ENCODE measurements around the gene ADAM11. TPM values are rescaled to one million over a fixed set of nuclear protein-coding genes. Genes with fewer than 3 reads are reported as not detected.
A peak's percentile ranks its signal among the peaks of the same experiment; 100 is the strongest.

Gene ADAM11
- total RNA-seq, 4 donors from 2014 or later: 0.67 to 1.4 TPM; not detected in 2

DNA sequence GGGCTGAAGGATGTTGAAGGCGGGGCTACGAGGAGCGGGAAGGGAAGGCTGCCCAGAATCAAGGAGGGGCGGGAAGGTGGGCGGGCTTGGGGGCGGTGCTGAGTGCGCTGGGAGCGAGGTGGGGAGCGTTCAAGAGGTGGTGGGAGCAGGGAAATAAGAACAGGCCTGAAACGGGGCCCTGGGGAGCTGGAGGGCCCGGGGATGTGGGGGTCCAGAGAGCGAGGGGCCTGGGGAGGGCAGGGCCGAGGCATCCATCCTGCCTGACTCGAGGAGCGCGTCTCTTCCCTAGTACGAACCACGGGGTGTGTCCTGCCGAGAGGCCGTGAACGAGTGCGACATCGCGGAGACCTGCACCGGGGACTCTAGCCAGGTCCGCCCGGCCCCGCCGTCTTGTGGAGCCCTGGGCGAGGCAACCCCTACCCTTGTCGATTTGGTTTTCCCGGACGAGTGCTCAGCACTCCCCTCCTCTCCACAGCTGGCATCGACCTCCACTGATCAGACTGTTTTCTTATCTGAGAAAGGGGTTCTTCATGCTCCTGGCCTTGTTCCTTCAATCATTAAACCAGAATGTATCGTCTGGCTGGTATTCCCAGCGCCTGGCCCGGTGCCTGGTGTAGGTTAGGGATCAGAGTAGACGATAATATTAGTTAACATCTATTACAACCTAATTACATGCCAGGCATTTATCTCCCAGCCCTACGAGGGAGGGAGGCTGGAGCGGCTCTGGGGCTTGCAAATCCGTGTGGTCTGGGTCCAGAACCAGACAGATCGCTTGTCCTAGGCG, 17.2 kb downstream of the ADAM11 start:
- Histone ChIP-seq H3K36me3 (no peaks in the 10 kb centered on the region), H3K9me3 (no peaks in the 10 kb centered on the region), H3K4me3 (peak overlapping the region; percentile 50 to 74 (median 68)), H3K4me1 (peaks cover 4 to 31% (median 7%) of the 10 kb centered on the region in 4 donors), H3K27me3 (no peaks in the 10 kb centered on the region), H3K27ac (peak overlapping the region; percentile 37 to 72 (median 58))
- DNase-seq: peak in 2 of 3 donors; percentile 64 to 69
- TF ChIP-seq, protein P1, sequence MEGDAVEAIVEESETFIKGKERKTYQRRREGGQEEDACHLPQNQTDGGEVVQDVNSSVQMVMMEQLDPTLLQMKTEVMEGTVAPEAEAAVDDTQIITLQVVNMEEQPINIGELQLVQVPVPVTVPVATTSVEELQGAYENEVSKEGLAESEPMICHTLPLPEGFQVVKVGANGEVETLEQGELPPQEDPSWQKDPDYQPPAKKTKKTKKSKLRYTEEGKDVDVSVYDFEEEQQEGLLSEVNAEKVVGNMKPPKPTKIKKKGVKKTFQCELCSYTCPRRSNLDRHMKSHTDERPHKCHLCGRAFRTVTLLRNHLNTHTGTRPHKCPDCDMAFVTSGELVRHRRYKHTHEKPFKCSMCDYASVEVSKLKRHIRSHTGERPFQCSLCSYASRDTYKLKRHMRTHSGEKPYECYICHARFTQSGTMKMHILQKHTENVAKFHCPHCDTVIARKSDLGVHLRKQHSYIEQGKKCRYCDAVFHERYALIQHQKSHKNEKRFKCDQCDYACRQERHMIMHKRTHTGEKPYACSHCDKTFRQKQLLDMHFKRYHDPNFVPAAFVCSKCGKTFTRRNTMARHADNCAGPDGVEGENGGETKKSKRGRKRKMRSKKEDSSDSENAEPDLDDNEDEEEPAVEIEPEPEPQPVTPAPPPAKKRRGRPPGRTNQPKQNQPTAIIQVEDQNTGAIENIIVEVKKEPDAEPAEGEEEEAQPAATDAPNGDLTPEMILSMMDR (IDR thresholded peaks at IDR 0.05): no peak
- peak in 1 of 2 donors; percentile 6 for TF ChIP-seq POLR2A (IDR thresholded peaks at IDR 0.05)

DNA sequence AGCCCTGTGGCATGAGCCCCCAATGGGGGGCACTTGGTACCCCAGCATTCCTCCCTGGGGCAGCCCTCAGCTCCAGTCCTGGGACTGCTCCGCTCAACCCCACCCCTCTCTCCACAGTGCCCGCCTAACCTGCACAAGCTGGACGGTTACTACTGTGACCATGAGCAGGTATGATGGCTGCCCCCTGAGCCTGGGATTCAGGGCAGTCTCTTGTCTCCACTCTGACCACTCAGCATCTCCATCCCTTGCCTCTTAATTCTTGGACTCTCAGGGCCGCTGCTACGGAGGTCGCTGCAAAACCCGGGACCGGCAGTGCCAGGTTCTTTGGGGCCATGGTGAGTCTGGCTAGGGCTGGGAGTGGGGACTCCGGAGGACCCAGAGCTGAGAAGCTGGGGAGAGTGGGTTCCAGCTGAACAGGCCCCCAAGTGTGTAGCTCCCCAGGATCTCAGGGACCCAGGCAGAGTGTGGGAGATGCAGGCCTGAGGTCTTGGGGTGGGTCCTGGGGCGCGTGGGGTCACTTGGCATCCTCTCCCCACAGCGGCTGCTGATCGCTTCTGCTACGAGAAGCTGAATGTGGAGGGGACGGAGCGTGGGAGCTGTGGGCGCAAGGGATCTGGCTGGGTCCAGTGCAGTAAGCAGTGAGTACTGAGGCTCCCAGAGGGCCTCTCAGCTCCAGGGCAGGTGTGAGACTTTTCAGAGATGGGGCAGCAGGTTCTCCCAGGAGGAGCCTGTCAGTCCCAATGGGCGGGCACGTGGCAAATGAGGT, 18.0 kb downstream of the ADAM11 start:
- Histone ChIP-seq H3K4me3 (peak overlapping the region in 2 of 4 donors; percentile 64 to 74), H3K27me3 (no peaks in the 10 kb centered on the region), H3K9me3 (no peaks in the 10 kb centered on the region), H3K36me3 (no peaks in the 10 kb centered on the region), H3K27ac (no peak overlapping the region), H3K4me1 (peaks cover 4 to 31% (median 7%) of the 10 kb centered on the region in 4 donors)
- TF ChIP-seq POLR2A (IDR thresholded peaks at IDR 0.05): no peak
- TF ChIP-seq, protein P1 (IDR thresholded peaks at IDR 0.05): no peak
- DNase-seq: no peak

DNA sequence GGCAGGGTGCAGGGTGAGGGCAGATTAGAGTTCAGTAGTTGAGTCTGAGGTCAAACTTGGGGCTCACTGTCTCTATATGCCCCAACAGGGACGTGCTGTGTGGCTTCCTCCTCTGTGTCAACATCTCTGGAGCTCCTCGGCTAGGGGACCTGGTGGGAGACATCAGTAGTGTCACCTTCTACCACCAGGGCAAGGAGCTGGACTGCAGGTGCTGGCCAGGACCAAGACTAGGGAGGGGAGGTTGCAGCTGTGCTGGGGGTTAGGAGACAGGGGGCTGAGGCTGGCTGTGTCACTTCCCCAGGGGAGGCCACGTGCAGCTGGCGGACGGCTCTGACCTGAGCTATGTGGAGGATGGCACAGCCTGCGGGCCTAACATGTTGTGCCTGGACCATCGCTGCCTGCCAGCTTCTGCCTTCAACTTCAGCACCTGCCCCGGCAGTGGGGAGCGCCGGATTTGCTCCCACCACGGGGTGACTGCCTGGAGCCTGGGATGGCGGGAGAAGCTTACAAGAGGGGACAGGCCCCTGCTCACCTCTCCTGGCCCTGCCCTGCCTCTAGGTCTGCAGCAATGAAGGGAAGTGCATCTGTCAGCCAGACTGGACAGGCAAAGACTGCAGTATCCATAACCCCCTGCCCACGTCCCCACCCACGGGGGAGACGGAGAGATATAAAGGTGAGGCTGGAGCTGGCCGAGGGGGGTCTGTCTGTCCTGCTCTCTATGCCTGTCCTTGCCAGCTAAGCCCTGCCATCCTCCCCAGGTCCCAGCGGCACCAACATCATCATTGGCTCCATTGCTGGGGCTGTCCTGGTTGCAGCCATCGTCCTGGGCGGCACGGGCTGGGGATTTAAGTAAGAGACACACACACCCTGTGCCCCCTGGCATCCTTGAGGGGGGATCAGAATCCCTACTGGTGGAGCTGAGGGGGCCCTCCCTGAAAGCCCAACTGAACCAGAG, 18.9 kb downstream of the ADAM11 start:
- peaks cover 4 to 31% (median 7%) of the 10 kb centered on the region in 4 donors for H3K4me1 ChIP-seq
- no peak for DNase-seq
- H3K36me3 ChIP-seq: no peaks in the 10 kb centered on the region
- TF ChIP-seq POLR2A (IDR thresholded peaks at IDR 0.05): no peak
- TF ChIP-seq, protein P1 (IDR thresholded peaks at IDR 0.05): no peak
- no peak overlapping the region for H3K27ac ChIP-seq
- no peak overlapping the region for H3K4me3 ChIP-seq
- H3K9me3 ChIP-seq: no peaks in the 10 kb centered on the region
- H3K27me3 ChIP-seq: no peaks in the 10 kb centered on the region

DNA sequence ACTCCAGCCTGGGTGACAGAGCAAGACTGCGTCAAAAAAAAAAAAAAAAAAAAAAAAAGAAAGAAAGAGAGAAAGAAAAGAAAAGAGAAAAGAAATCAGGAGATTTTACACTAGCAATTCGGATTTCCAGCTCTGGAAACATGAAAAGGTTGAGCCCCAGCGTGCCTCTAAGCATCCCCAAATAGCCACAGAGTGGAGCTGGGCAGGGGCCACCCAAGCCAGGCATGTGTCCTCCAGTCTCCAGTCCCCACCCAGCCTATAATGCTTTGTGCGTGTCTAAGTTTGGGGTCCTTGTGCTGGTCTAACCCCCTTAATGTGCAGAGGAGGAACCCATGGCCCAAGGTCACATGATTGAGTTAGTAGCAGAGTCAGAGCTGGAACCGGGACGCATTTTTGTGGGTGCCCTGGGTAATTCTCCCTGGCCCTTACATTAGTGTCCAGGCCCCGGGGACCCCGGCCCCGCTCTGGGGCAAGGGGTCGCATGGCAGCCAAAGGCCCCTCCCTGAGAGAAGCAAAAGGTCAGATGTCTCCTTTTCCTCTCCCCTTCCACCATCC, 19.9 kb downstream of the ADAM11 start:
- Histone ChIP-seq H3K4me1 (peaks cover 4 to 31% (median 7%) of the 10 kb centered on the region in 4 donors), H3K36me3 (no peaks in the 10 kb centered on the region), H3K4me3 (peak overlapping the region in 1 of 4 donors; percentile 32), H3K27me3 (no peaks in the 10 kb centered on the region), H3K9me3 (no peaks in the 10 kb centered on the region), H3K27ac (no peak overlapping the region)
- TF ChIP-seq, protein P1 (IDR thresholded peaks at IDR 0.05): no peak
- no peak for TF ChIP-seq POLR2A (IDR thresholded peaks at IDR 0.05)
- no peak for DNase-seq

All from Peyer's patch (tissue), 4 donors.